ENCODE measurements around the gene TMEM151B. TPM values are rescaled to one million over a fixed set of nuclear protein-coding genes. Genes with fewer than 3 reads are reported as not detected.

Gene TMEM151B
- polyA plus RNA-seq, 1 of the 3 experiments (the other 2 are of a cell fraction) = 0.05 TPM

GRCh38 chr6:44260451-44261297 lies 9.6 kb upstream of the TMEM151B start:
- Histone ChIP-seq H2AFZ (ENCODE audit: low read depth) (no peak overlapping the region), H3K9me3 (no peaks in the 10 kb centered on the region), H3K4me3 (ENCODE audit: low read depth in 2 of 2, low read length in 1 of 2) (no peak overlapping the region), H3K9me2 (no peaks in the 10 kb centered on the region), H3K4me1 (ENCODE audit: control insufficient read depth in 1 of 2, insufficient read depth in 2 of 2, low read depth in 1 of 2, low read length in 1 of 2) (peaks cover 13 to 42% of the 10 kb centered on the region in 2 experiments; a peak in 2 of 4 replicates), H3K4me2 (no peak overlapping the region), H3K27me3 (ENCODE audit: insufficient read depth) (no peaks in the 10 kb centered on the region), H3K9ac (no peak overlapping the region), H4K20me1 (ENCODE audit: insufficient read depth) (peaks cover 10% of the 10 kb centered on the region), H3F3A (replicated peaks; ENCODE audit: insufficient read depth) (peaks cover 10% of the 10 kb centered on the region), H3K79me2 (ENCODE audit: insufficient read depth) (peaks cover 36% of the 10 kb centered on the region), H3K27ac (ENCODE audit: low read depth in 2 of 2, low read length in 1 of 2) (no peak overlapping the region), H3K36me3 (replicated peaks in 1 of 2; ENCODE audit: control insufficient read depth in 1 of 2, insufficient read depth in 2 of 2, low read length in 1 of 2) (peaks cover 0 to 12% of the 10 kb centered on the region in 2 experiments)
- 90% methylated on average over 6 of the region's 6 CpGs for WGBS (ENCODE audit: low lambda C conversion rate)
- no peak for DNase-seq
- ChIA-PET CTCF (interaction anchor here (1.0 to 1.3 kb wide), 4 partner anchors 7 to 88 kb away, joined by 3 to 4 read pairs (median 4); no protein-coding TSS in a partner anchor), POLR2A (no interaction called here)
- no peak for TF ChIP-seq POLR2AphosphoS5 (IDR thresholded peaks at IDR 0.05; ENCODE audit: low read depth, low read length)

DNA sequence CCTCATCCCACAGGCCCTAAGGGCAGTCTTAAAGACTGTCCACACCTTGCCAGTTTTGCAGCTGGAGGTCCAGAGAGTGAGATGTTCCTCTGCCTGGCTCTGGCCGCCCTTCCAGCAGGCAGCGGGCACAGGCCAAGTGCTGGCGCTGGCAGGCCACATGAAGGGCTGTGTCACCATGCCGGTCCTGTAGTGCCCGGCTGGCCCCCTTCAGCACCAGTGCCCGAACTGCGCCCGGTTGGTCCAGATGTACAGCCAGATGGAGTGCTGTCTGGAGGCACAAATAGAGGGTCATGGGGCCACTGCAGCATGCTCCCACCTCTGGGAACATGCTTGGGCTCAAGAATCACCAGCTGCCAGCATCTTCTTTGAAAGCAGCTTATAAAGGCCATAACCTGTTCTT lies 8.7 kb upstream of the TMEM151B start:
- H3F3A ChIP-seq (replicated peaks; ENCODE audit: insufficient read depth) = peaks cover 7% of the 10 kb centered on the region
- no peak overlapping the region for H3K4me3 ChIP-seq (ENCODE audit: low read depth in 2 of 2, low read length in 1 of 2)
- no peaks in the 10 kb centered on the region for H3K9me2 ChIP-seq
- no peak overlapping the region for H3K4me2 ChIP-seq
- no peak overlapping the region for H2AFZ ChIP-seq (ENCODE audit: low read depth)
- peaks cover 16 to 33% of the 10 kb centered on the region in 2 experiments; a peak in 2 of 4 replicates for H3K4me1 ChIP-seq (ENCODE audit: control insufficient read depth in 1 of 2, insufficient read depth in 2 of 2, low read depth in 1 of 2, low read length in 1 of 2)
- CTCF ChIA-PET = interaction anchor here (0.9 to 2.2 kb wide), 11 partner anchors 8 to 171 kb away, joined by 3 to 11 read pairs (median 4); partner anchors contain the start of genes AARS2, HSP90AB1 and SLC29A1
- H3K79me2 ChIP-seq (ENCODE audit: insufficient read depth) = peaks cover 27% of the 10 kb centered on the region
- POLR2A ChIA-PET = no interaction called here
- 0 out of 2 replicates have a peak, but pooled peaks cover 1% of the 10 kb centered on the region for H4K20me1 ChIP-seq (ENCODE audit: insufficient read depth)
- no peak for DNase-seq
- H3K27me3 ChIP-seq (ENCODE audit: insufficient read depth) = no peaks in the 10 kb centered on the region
- H3K9ac ChIP-seq = no peak overlapping the region
- no peak for TF ChIP-seq TEAD4 (IDR thresholded peaks at IDR 0.05; ENCODE audit: borderline replicate concordance, insufficient read depth)
- TF ChIP-seq CHD2 (IDR thresholded peaks at IDR 0.05; ENCODE audit: low read length, partially characterized antibody) = no peak
- no peak for TF ChIP-seq EP300 (IDR thresholded peaks at IDR 0.05; ENCODE audit: borderline replicate concordance in 1 of 2, low read depth in 1 of 2, low read length in 1 of 2)
- TF ChIP-seq GATA2 (CRISPR knock-in tag; IDR thresholded peaks at IDR 0.05) = no peak
- TF ChIP-seq, protein P1, sequence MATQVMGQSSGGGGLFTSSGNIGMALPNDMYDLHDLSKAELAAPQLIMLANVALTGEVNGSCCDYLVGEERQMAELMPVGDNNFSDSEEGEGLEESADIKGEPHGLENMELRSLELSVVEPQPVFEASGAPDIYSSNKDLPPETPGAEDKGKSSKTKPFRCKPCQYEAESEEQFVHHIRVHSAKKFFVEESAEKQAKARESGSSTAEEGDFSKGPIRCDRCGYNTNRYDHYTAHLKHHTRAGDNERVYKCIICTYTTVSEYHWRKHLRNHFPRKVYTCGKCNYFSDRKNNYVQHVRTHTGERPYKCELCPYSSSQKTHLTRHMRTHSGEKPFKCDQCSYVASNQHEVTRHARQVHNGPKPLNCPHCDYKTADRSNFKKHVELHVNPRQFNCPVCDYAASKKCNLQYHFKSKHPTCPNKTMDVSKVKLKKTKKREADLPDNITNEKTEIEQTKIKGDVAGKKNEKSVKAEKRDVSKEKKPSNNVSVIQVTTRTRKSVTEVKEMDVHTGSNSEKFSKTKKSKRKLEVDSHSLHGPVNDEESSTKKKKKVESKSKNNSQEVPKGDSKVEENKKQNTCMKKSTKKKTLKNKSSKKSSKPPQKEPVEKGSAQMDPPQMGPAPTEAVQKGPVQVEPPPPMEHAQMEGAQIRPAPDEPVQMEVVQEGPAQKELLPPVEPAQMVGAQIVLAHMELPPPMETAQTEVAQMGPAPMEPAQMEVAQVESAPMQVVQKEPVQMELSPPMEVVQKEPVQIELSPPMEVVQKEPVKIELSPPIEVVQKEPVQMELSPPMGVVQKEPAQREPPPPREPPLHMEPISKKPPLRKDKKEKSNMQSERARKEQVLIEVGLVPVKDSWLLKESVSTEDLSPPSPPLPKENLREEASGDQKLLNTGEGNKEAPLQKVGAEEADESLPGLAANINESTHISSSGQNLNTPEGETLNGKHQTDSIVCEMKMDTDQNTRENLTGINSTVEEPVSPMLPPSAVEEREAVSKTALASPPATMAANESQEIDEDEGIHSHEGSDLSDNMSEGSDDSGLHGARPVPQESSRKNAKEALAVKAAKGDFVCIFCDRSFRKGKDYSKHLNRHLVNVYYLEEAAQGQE (IDR thresholded peaks at IDR 0.05; ENCODE audit: low read depth, low read length) = no peak
- no peak for TF ChIP-seq SMC3 (IDR thresholded peaks at IDR 0.05; ENCODE audit: low read depth, low read length)
- TF ChIP-seq FOSL2 (IDR thresholded peaks at IDR 0.05; ENCODE audit: borderline replicate concordance, low read depth) = no peak
- 87% methylated on average over 6 of the region's 8 CpGs for WGBS (ENCODE audit: low lambda C conversion rate)
- H3K9me3 ChIP-seq = no peaks in the 10 kb centered on the region
- H3K36me3 ChIP-seq (replicated peaks in 1 of 2; ENCODE audit: control insufficient read depth in 1 of 2, insufficient read depth in 2 of 2, low read length in 1 of 2) = peaks cover 0 to 10% of the 10 kb centered on the region in 2 experiments
- no peak overlapping the region for H3K27ac ChIP-seq (ENCODE audit: low read depth in 2 of 2, low read length in 1 of 2)
